ENCODE results near the gene POLE4.

DNA sequence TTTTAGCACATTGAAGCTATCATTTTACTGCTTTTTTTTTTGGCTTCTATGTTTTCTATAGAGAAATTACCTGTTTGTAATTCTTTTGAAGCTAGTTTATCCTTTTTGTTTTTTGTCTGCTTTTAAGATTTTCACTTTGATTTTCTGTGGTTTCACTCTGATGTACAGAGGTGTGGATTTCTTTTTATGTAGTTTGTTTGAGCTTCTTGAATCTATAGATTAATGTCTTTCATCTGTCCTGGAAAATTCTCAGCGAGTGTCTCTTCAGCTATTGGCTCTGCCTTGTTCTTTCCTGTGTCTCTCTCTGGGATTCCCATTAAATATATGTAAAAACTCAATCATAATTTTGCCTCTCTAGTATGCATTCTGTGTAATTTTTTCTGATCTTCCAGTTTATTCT, 8.4 kb downstream of the POLE4 start:
- no peak for TF ChIP-seq POLR2AphosphoS5 (IDR thresholded peaks at IDR 0.05; ENCODE audit: low read depth, low read length)
- TF ChIP-seq, protein P1, sequence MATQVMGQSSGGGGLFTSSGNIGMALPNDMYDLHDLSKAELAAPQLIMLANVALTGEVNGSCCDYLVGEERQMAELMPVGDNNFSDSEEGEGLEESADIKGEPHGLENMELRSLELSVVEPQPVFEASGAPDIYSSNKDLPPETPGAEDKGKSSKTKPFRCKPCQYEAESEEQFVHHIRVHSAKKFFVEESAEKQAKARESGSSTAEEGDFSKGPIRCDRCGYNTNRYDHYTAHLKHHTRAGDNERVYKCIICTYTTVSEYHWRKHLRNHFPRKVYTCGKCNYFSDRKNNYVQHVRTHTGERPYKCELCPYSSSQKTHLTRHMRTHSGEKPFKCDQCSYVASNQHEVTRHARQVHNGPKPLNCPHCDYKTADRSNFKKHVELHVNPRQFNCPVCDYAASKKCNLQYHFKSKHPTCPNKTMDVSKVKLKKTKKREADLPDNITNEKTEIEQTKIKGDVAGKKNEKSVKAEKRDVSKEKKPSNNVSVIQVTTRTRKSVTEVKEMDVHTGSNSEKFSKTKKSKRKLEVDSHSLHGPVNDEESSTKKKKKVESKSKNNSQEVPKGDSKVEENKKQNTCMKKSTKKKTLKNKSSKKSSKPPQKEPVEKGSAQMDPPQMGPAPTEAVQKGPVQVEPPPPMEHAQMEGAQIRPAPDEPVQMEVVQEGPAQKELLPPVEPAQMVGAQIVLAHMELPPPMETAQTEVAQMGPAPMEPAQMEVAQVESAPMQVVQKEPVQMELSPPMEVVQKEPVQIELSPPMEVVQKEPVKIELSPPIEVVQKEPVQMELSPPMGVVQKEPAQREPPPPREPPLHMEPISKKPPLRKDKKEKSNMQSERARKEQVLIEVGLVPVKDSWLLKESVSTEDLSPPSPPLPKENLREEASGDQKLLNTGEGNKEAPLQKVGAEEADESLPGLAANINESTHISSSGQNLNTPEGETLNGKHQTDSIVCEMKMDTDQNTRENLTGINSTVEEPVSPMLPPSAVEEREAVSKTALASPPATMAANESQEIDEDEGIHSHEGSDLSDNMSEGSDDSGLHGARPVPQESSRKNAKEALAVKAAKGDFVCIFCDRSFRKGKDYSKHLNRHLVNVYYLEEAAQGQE (IDR thresholded peaks at IDR 0.05; ENCODE audit: low read depth): no peak
- TF ChIP-seq, protein P2, sequence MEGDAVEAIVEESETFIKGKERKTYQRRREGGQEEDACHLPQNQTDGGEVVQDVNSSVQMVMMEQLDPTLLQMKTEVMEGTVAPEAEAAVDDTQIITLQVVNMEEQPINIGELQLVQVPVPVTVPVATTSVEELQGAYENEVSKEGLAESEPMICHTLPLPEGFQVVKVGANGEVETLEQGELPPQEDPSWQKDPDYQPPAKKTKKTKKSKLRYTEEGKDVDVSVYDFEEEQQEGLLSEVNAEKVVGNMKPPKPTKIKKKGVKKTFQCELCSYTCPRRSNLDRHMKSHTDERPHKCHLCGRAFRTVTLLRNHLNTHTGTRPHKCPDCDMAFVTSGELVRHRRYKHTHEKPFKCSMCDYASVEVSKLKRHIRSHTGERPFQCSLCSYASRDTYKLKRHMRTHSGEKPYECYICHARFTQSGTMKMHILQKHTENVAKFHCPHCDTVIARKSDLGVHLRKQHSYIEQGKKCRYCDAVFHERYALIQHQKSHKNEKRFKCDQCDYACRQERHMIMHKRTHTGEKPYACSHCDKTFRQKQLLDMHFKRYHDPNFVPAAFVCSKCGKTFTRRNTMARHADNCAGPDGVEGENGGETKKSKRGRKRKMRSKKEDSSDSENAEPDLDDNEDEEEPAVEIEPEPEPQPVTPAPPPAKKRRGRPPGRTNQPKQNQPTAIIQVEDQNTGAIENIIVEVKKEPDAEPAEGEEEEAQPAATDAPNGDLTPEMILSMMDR (IDR thresholded peaks at IDR 0.05 in 2 of 3, conservative IDR thresholded peaks at IDR 0.05 in 1 of 3; ENCODE audit: borderline replicate concordance in 1 of 3, insufficient read depth in 1 of 3, low read depth in 2 of 3, low read length in 2 of 3): no peak
- TF ChIP-seq EZH2phosphoT487 (IDR thresholded peaks at IDR 0.05; ENCODE audit: borderline replicate concordance): no peak
- no peak for TF ChIP-seq POLR2A (IDR thresholded peaks at IDR 0.05; ENCODE audit: borderline replicate concordance, extremely low read depth, insufficient read depth, insufficient read length)
- TF ChIP-seq CEBPB (IDR thresholded peaks at IDR 0.05; ENCODE audit: low read depth): no peak
- TF ChIP-seq, protein P3, sequence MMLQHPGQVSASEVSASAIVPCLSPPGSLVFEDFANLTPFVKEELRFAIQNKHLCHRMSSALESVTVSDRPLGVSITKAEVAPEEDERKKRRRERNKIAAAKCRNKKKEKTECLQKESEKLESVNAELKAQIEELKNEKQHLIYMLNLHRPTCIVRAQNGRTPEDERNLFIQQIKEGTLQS (IDR thresholded peaks at IDR 0.05): no peak
- TF ChIP-seq SRF (IDR thresholded peaks at IDR 0.05; ENCODE audit: low read depth): no peak
- no peak for TF ChIP-seq YY1 (IDR thresholded peaks at IDR 0.05; ENCODE audit: extremely low read depth, insufficient replicate concordance, low read depth, low read length)
- TF ChIP-seq, protein P4, sequence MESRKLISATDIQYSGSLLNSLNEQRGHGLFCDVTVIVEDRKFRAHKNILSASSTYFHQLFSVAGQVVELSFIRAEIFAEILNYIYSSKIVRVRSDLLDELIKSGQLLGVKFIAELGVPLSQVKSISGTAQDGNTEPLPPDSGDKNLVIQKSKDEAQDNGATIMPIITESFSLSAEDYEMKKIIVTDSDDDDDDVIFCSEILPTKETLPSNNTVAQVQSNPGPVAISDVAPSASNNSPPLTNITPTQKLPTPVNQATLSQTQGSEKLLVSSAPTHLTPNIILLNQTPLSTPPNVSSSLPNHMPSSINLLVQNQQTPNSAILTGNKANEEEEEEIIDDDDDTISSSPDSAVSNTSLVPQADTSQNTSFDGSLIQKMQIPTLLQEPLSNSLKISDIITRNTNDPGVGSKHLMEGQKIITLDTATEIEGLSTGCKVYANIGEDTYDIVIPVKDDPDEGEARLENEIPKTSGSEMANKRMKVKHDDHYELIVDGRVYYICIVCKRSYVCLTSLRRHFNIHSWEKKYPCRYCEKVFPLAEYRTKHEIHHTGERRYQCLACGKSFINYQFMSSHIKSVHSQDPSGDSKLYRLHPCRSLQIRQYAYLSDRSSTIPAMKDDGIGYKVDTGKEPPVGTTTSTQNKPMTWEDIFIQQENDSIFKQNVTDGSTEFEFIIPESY (IDR thresholded peaks at IDR 0.05; ENCODE audit: extremely low read depth, insufficient replicate concordance, low read length): no peak
- no peak for TF ChIP-seq EZH2 (IDR thresholded peaks at IDR 0.05)
- no peak for TF ChIP-seq ELF1 (IDR thresholded peaks at IDR 0.05; ENCODE audit: borderline replicate concordance, low read depth)
- TF ChIP-seq SP1 (IDR thresholded peaks at IDR 0.05; ENCODE audit: low read depth): no peak
